A673 (cell line): ENCODE data around the gene ANKS1B. TPM values are rescaled to one million over a fixed set of nuclear protein-coding genes. Genes with fewer than 3 reads are reported as not detected.

Source experiments
- BruUV-seq: library from RNA; stranded (reverse); fragments of 400-500 nt; replicated peaks from 2 replicates; lab custom pipeline; 2021; lab: Mats Ljungman, UMichigan
- CTCF ChIA-PET: fragments of 300-600 bp; sonication (Branson Sonifier 250); formaldehyde crosslinking; loops from one replicate; lab custom pipeline; 2022; ENCODE audit warnings: antibody characterized with exemption; lab: Charles Lee
- POLR2A ChIA-PET: fragments of 300-600 bp; sonication (Branson Sonifier 250); formaldehyde crosslinking; loops from one replicate; lab custom pipeline; 2022; ENCODE audit warnings: antibody characterized with exemption; ENCODE audit not compliant: low non-redundant PET; lab: Charles Lee
- DNase-seq: peaks from one replicate; pipeline ENCODE4 v3.0.0-alpha.2; 2015; ENCODE audit warnings: low spot score
- H3K27ac ChIP-seq: fragments of 200-600 bp; sonication (generic); 2 replicates; pipeline ENCODE4 v1.5.1; 2016; ENCODE audit warnings: mixed run types, low read depth, mild to moderate bottlenecking, mixed read lengths, antibody characterized with exemption, low read length; ENCODE audit not compliant: poor library complexity, severe bottlenecking
- H3K27me3 ChIP-seq: fragments of 200-600 bp; sonication (generic); replicated peaks from 2 replicates; pipeline ENCODE4 v1.6.1; 2017; ENCODE audit warnings: mixed run types, low read depth, mild to moderate bottlenecking, mixed read lengths, antibody characterized with exemption, low read length; ENCODE audit not compliant: insufficient read depth, poor library complexity
- H3K36me3 ChIP-seq: fragments of 200-600 bp; sonication (generic); 2 replicates; pipeline ENCODE4 v1.6.1; 2016; ENCODE audit warnings: mixed run types, mild to moderate bottlenecking, mixed read lengths, antibody characterized with exemption, low read length; ENCODE audit not compliant: insufficient read depth, poor library complexity, severe bottlenecking
- H3K4me1 ChIP-seq: fragments of 200-600 bp; sonication (generic); 2 replicates; pipeline ENCODE4 v1.6.1; 2017; ENCODE audit warnings: mixed run types, mild to moderate bottlenecking, mixed read lengths, antibody characterized with exemption, low read length; ENCODE audit not compliant: insufficient read depth, poor library complexity, severe bottlenecking
- H3K4me3 ChIP-seq: fragments of 200-600 bp; sonication (generic); 2 replicates; pipeline ENCODE4 v1.5.1; 2016; ENCODE audit warnings: low read depth, mixed run types, mild to moderate bottlenecking, mixed read lengths, low read length; ENCODE audit not compliant: poor library complexity, severe bottlenecking
- H3K9me3 ChIP-seq: fragments of 200-600 bp; sonication (generic); 2 replicates; pipeline ENCODE4 v1.6.1; 2016; ENCODE audit warnings: mixed run types, low read depth, mild to moderate bottlenecking, mixed read lengths, antibody characterized with exemption, low read length; ENCODE audit not compliant: poor library complexity, severe bottlenecking
- CTCF ChIP-seq: fragments of 300-800, 200-600 bp; sonication (generic); conservative IDR thresholded peaks from 2 replicates; pipeline ENCODE4 v1.5.1; 2017; ENCODE audit warnings: low read depth, mild to moderate bottlenecking, antibody characterized with exemption, low read length, moderate library complexity, mixed read lengths
- EZH2 ChIP-seq: fragments of 200-600 bp; sonication (generic); IDR thresholded peaks from 2 replicates; pipeline ENCODE4 v1.6.1; 2017; ENCODE audit warnings: borderline replicate concordance, low read depth, mild to moderate bottlenecking, mixed read lengths, antibody characterized with exemption, low read length; ENCODE audit not compliant: poor library complexity, severe bottlenecking
- intact Hi-C: fragments of 100-400 bp; cut with micrococcal nuclease; formaldehyde crosslinking; loops from one replicate; pipeline ENCODE4 v1.10.0; 2022; ENCODE audit not compliant: unreplicated experiment
- total RNA-seq: library from RNA; stranded (reverse); gene quantifications from 2 replicates; pipeline ENCODE4 v1.2.3, GENCODE V29; 2021

Gene ANKS1B
- total RNA-seq, 1 experiment from 2014 or later: 0.99 TPM

GRCh38 chr12:99079811-99080210, 904.9 kb downstream of the ANKS1B start:
- Histone ChIP-seq H3K27ac (no peak overlapping the region), H3K9me3 (no peaks in the 10 kb centered on the region), H3K36me3 (no peaks in the 10 kb centered on the region), H3K4me1 (no peaks in the 10 kb centered on the region), H3K27me3 (peaks cover 27% of the 10 kb centered on the region), H3K4me3 (no peak overlapping the region)
- no TSS peak for BruUV-seq
- intact Hi-C loops: no loop called here
- ChIA-PET CTCF (no interaction called here), POLR2A (no interaction called here)
- no peak for DNase-seq
- TF ChIP-seq EZH2 (no peak), CTCF (no peak)

- no TSS peak for BruUV-seq
- CTCF ChIA-PET: no interaction called here
Measured at GRCh38 chr12:99068993-99069747, 915.6 kb downstream of the ANKS1B start.

GRCh38 chr12:99067171-99067785, 917.5 kb downstream of the ANKS1B start:
- DNase-seq: no peak
- no TSS peak for BruUV-seq
- Histone ChIP-seq H3K4me1 (no peaks in the 10 kb centered on the region), H3K27ac (no peak overlapping the region), H3K4me3 (no peak overlapping the region), H3K36me3 (no peaks in the 10 kb centered on the region), H3K9me3 (no peaks in the 10 kb centered on the region), H3K27me3 (peaks cover 25% of the 10 kb centered on the region)
- intact Hi-C loops: no loop called here
- POLR2A ChIA-PET: no interaction called here
- CTCF ChIA-PET: no interaction called here
- TF ChIP-seq EZH2 (no peak), CTCF (no peak)

More at GRCh38 chr12:99068993-99069747, 915.6 kb downstream of the ANKS1B start:
- H3K27ac ChIP-seq: no peak overlapping the region
- no peaks in the 10 kb centered on the region for H3K4me1 ChIP-seq
- intact Hi-C loops: no loop called here
- no peak for TF ChIP-seq EZH2
- no peak for TF ChIP-seq CTCF
- no peak for DNase-seq
- H3K9me3 ChIP-seq: no peaks in the 10 kb centered on the region
- H3K4me3 ChIP-seq: no peak overlapping the region
- no peaks in the 10 kb centered on the region for H3K36me3 ChIP-seq
- peaks cover 33% of the 10 kb centered on the region for H3K27me3 ChIP-seq
- POLR2A ChIA-PET: interaction anchor here (0.7 kb wide), 1 partner anchor 151 kb away, joined by 3 read pairs; no protein-coding TSS in a partner anchor
